ENCODE data around the gene NTSR1.
A peak's percentile ranks its signal among the peaks of the same experiment; 100 is the strongest.

Gene NTSR1

DNA sequence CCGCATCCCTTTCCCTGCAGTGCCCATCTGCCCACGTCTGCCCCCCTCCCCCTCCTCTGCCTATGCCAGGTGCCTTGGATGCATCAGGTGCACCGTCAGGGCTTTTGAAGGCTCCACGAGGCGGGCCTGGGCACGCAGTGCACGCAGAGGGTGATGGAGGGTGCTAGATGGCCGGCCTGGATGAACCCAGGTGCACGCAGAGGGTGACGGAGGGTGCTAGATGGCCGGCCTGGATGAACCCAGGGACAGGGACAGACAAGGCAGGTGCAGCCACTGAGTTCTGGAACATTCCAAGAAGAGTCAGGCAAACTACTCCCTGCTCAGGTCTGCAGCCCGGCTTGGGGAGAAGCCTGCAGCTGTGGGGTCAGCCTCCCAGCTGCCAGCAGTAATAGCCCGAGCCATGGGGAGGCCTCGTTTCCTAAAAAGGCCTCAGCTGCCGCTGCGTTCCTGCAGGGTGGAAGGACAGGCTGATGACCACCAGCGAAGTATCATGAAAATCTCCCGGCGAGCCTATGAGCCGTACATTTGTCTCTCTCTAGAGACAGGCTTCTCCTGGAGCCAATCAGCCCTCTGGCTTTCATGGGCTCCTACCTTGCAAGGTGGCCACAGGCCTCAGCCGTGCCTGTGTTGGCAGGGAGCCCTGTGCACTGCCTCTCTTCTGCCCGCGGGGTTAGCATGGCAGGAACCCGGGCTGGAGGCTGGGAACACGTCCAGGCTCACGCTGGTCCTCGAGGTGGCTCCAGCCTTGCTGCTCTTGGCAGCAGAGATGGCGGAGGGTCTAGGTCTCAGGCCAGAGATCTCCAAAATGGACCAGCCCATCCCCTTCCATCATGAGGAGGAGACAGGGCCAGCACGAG lies 29.6 kb downstream of the NTSR1 start:
- TF ChIP-seq, protein P1, sequence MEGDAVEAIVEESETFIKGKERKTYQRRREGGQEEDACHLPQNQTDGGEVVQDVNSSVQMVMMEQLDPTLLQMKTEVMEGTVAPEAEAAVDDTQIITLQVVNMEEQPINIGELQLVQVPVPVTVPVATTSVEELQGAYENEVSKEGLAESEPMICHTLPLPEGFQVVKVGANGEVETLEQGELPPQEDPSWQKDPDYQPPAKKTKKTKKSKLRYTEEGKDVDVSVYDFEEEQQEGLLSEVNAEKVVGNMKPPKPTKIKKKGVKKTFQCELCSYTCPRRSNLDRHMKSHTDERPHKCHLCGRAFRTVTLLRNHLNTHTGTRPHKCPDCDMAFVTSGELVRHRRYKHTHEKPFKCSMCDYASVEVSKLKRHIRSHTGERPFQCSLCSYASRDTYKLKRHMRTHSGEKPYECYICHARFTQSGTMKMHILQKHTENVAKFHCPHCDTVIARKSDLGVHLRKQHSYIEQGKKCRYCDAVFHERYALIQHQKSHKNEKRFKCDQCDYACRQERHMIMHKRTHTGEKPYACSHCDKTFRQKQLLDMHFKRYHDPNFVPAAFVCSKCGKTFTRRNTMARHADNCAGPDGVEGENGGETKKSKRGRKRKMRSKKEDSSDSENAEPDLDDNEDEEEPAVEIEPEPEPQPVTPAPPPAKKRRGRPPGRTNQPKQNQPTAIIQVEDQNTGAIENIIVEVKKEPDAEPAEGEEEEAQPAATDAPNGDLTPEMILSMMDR (IDR thresholded peaks at IDR 0.05; ENCODE audit: insufficient read depth, low read depth, low read length, missing control alignments) = no peak
- H3K4me3 ChIP-seq (ENCODE audit: low read length) = no peak overlapping the region
- no peak for DNase-seq (ENCODE audit: low read depth)

DNA sequence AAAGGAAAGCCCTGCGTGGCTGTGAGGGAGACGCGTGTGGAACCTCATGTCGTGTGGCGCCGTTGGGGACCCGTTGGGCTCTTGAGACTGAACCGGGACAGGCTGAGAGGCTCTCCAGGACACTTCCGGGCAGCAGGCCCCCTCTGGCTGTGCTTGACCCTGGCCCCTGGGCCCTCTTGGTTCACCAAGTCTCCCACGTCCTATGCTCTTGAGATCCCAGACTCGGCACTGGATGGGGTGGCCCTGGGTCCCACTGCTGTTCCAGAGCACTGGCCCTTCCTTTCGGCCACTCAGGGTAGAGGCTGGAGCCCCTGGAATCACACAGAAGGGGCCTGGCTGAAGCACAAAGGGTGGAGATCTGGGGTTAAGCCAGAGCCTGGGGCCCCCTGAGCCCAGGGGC lies 30.4 kb downstream of the NTSR1 start:
- TF ChIP-seq, protein P1 (IDR thresholded peaks at IDR 0.05; ENCODE audit: insufficient read depth, low read depth, low read length, missing control alignments) = no peak
- H3K4me3 ChIP-seq (ENCODE audit: low read length) = no peak overlapping the region
- no peak for DNase-seq (ENCODE audit: low read depth)

DNA sequence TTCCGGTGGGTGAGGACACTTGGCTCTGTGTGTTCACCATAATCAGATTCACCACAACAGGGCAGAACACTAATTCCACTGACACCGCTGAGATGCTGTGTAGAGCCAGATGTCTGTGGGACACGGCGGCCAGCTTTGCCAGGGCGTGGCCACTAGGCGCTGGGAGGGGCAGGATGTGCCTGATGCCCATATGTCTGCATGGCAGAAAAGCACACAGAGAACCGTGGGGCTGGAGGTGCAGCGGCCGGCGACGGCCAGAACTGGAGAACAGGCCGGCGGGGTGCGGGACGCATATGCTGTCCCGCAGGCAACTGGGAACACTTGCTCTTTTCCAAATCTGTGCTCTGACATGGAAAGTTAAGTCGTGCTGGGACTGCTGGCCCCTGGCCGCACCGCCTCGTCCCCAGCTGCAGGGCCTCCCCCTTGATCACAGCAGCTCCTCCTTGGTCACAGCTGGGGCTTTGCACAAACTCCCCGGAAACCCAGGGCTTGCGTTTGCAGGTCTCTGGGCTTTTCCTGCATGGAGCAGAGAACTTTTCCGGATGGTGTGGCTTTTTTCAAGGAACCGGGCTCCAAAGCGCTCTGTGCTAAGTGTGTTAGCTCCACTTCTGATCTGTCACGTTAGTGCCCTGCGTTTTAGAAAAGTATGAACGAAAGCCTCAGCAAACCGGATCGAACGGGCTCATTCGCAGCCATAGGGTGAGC lies 31.1 kb downstream of the NTSR1 start:
- TF ChIP-seq, protein P1 (IDR thresholded peaks at IDR 0.05; ENCODE audit: insufficient read depth, low read depth, low read length, missing control alignments) = no peak
- DNase-seq (ENCODE audit: low read depth) = no peak
- H3K4me3 ChIP-seq (ENCODE audit: low read length) = no peak overlapping the region

DNA sequence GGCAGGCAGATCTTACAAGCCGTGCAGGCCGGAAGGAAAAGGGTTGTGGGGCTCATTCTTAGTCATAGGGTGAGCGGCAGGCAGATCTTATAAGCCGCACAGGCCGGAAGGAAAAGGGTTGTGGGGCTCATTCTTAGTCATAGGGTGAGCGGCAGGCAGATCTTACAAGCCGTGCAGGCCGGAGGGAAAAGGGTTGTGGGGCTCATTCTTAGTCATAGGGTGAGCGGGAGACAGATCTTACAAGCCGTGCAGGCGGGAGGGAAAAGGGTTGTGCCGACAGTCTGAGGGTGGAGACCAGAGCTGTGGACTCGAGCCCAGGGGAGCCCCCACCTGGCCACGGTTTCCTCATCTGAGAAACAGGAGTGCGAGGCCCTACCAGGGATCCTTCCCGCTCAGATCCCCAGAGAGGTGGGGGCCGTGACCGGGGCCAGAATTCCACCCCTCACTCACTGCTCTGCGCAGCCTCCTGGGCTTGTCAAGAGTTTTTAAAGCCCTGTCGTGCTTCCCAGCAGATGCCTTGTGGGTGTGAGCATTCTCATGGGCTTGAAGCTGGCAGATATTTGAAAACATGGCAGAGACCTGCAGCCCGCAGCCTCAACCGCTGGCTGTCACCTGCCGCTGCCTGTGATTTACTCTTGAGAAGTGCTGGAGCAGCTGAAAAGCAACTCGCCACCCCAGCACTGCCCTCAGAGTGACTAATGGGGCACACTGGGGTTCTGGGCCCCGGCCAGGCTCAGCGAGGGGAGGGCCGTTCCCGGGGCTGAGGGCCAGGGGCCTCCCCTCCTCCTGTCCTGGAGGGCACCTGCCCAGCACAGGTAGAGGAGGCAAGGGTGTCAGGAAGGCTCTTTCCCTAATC lies 31.9 kb downstream of the NTSR1 start:
- no peak overlapping the region for H3K4me3 ChIP-seq (ENCODE audit: low read length)
- peak; percentile 98 for DNase-seq (ENCODE audit: low read depth)
- TF ChIP-seq, protein P1 (IDR thresholded peaks at IDR 0.05; ENCODE audit: insufficient read depth, low read depth, low read length, missing control alignments) = no peak

DNA sequence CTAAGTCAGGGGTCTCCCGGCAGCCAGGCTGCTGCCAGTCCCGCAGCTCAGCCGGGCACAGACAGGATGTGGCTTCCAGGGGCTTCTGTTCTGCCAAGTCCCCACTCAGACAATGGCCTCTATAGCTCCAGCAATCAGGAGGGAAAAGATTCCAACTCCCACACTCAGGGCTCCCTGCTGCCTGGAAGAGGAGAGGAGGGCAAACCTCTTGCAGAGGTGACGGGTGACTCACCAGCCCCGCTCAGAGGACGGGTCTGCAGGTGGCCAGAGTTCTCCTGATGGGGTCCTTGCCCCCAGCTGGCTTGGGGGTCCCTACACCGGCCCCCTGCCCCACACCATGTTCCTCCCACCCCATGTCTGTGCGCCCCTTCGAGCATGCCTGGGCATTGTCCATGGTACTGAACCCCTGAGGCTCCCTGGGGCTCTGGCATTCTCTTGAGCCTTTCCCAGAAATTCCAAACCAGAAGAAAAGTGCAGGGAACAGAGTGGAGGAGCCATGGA lies 32.6 kb downstream of the NTSR1 start:
- DNase-seq (ENCODE audit: low read depth) = no peak
- TF ChIP-seq, protein P1 (IDR thresholded peaks at IDR 0.05; ENCODE audit: insufficient read depth, low read depth, low read length, missing control alignments) = no peak
- no peak overlapping the region for H3K4me3 ChIP-seq (ENCODE audit: low read length)

DNA sequence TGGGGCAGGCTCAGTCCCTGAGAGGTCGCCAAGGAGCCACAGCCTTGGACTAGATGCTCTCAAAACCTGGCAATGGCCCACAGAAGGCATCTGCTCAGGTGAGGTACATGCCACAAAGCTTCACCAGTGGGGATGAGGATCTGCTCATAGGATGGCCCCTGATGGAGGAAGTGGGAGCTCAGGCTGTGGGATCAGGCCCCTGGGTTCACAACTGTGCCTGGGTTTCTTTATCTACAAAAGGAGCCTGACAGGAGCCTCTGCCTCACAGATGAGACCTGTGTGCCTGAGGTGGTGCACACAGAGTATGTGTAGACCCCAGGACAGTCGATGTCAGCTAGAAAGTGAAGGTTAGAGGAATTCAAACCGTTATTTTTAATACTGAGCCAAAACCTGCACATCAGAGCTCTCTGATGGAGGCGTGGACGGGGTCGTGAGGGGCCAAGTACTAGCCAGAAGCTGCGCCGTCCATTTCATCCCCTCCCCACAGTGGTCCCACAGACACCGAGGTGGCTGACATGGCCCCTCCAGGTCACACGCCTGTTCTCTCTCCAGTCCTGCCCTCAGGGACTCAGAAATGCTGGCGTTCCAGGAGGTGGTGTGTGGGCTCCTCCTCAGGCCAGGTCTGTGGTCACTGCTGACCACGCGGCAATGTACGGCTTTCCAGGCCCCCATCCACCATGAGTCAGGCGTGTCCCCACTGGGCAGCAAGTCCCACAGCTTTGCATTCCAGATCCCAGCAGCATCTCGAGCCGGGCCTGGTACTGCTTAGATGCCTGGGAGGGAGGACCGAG lies 33.3 kb downstream of the NTSR1 start:
- TF ChIP-seq, protein P1 (IDR thresholded peaks at IDR 0.05; ENCODE audit: insufficient read depth, low read depth, low read length, missing control alignments) = no peak
- no peak for DNase-seq (ENCODE audit: low read depth)
- no peak overlapping the region for H3K4me3 ChIP-seq (ENCODE audit: low read length)
